ENCODE measurements around the gene KLHL26. TPM values are rescaled to one million over a fixed set of nuclear protein-coding genes. Genes with fewer than 3 reads are reported as not detected.

KLHL26 gene
- total RNA-seq, 1 experiment from 2014 or later, result 8.4 TPM

- no peak overlapping the region for H3K9ac ChIP-seq (ENCODE audit: low read length)
- H3K27me3 ChIP-seq (ENCODE audit: low read length), result no peaks in the 10 kb centered on the region
- no TSS peak for BruUV-seq (replicated peaks)
- H3K4me1 ChIP-seq (ENCODE audit: insufficient read depth, low read length), result peaks cover 12% of the 10 kb centered on the region
- no peak overlapping the region for H3K27ac ChIP-seq (ENCODE audit: low read length)
- H3K9me2 ChIP-seq (replicated peaks; ENCODE audit: low read length), result no peaks in the 10 kb centered on the region
- no peak overlapping the region for H3K4me2 ChIP-seq (ENCODE audit: low read length)
- ATAC-seq (no peak), DNase-seq (no peak)
- POLR2A ChIA-PET (ENCODE audit: unreplicated experiment), result no interaction called here
- H3K4me3 ChIP-seq (ENCODE audit: low read length), result no peak overlapping the region
- CTCF ChIA-PET, result no interaction called here
- TF ChIP-seq EZH2 (IDR thresholded peaks at IDR 0.05; ENCODE audit: low read length, unreplicated experiment), result no peak
- TF ChIP-seq EZH2phosphoT487 (IDR thresholded peaks at IDR 0.05; ENCODE audit: borderline replicate concordance, low read length), result no peak
- no peak for TF ChIP-seq CTCF (conservative IDR thresholded peaks at IDR 0.05; ENCODE audit: low read depth, low read length)
- no peaks in the 10 kb centered on the region for H3F3A ChIP-seq (ENCODE audit: low read length, unreplicated experiment)
- no peak overlapping the region for H2AFZ ChIP-seq (ENCODE audit: low read length)
- H3K9me3 ChIP-seq (ENCODE audit: low read length), result no peaks in the 10 kb centered on the region
- peaks cover 53% of the 10 kb centered on the region for H3K79me2 ChIP-seq (ENCODE audit: low read length)
- peaks cover 9% of the 10 kb centered on the region; the same call in 1 of the 2 replicates for H4K20me1 ChIP-seq (ENCODE audit: low read length)
- H3K36me3 ChIP-seq (ENCODE audit: low read depth, low read length), result no peaks in the 10 kb centered on the region
- intact Hi-C loops (cut with micrococcal nuclease), result loop anchor here (5.0 kb wide), 1 partner anchor 117 kb away; the partner anchor contains the start of gene ELL
Measured at GRCh38 chr19:18639706-18640243, 2.9 kb downstream of the KLHL26 start.

GRCh38 chr19:18644196-18645034, 7.6 kb downstream of the KLHL26 start:
- Histone ChIP-seq H4K20me1 (ENCODE audit: low read length) (peaks cover 6% of the 10 kb centered on the region; the same call in 1 of the 2 replicates), H3F3A (ENCODE audit: low read length, unreplicated experiment) (no peaks in the 10 kb centered on the region), H3K9me3 (ENCODE audit: low read length) (no peaks in the 10 kb centered on the region), H3K27ac (ENCODE audit: low read length) (no peak overlapping the region), H3K4me2 (ENCODE audit: low read length) (no peak overlapping the region), H3K9ac (ENCODE audit: low read length) (no peak overlapping the region), H3K36me3 (ENCODE audit: low read depth, low read length) (no peaks in the 10 kb centered on the region), H3K79me2 (ENCODE audit: low read length) (peaks cover 43% of the 10 kb centered on the region), H3K4me3 (ENCODE audit: low read length) (no peak overlapping the region), H2AFZ (ENCODE audit: low read length) (no peak overlapping the region), H3K4me1 (ENCODE audit: insufficient read depth, low read length) (no peaks in the 10 kb centered on the region), H3K27me3 (ENCODE audit: low read length) (no peaks in the 10 kb centered on the region), H3K9me2 (replicated peaks; ENCODE audit: low read length) (no peaks in the 10 kb centered on the region)
- intact Hi-C loops (cut with micrococcal nuclease), result no loop called here
- no peak for TF ChIP-seq EZH2 (IDR thresholded peaks at IDR 0.05; ENCODE audit: low read length, unreplicated experiment)
- no peak for TF ChIP-seq EZH2phosphoT487 (IDR thresholded peaks at IDR 0.05; ENCODE audit: borderline replicate concordance, low read length)
- 0 out of 2 replicates have a peak, but pooled peaks have one; percentile 12 for TF ChIP-seq CTCF (conservative IDR thresholded peaks at IDR 0.05; ENCODE audit: low read depth, low read length)
- ChIA-PET POLR2A (ENCODE audit: unreplicated experiment) (no interaction called here), CTCF (interaction anchor here (0.6 kb wide), 1 partner anchor 530 kb away, joined by 3 read pairs; no protein-coding TSS in a partner anchor)
- DNase-seq, result no peak
- no peak for ATAC-seq
- BruUV-seq (replicated peaks), result no TSS peak
